Mesodermal cell (in vitro differentiated cells): ENCODE results near the gene ALPP.
"Not testable (repeated sequence)": the region's sequence is repeated elsewhere in the genome, so short reads cannot be mapped to it uniquely, and the experiment has no call there.

Experiments
- H3K27ac ChIP-seq: 2 replicates; pipeline ENCODE4 v1.7.0; 2013; ENCODE audit warnings: mild to moderate bottlenecking, low read depth, low read length, moderate library complexity; ENCODE audit not compliant: severe bottlenecking
- H3K36me3 ChIP-seq: 2 replicates; pipeline ENCODE4 v1.7.1; 2013; ENCODE audit warnings: mild to moderate bottlenecking, low read length, moderate library complexity; ENCODE audit not compliant: control insufficient read depth, insufficient read depth
- H3K4me1 ChIP-seq: one replicate; pipeline ENCODE4 v1.7.1; 2013; ENCODE audit warnings: mild to moderate bottlenecking, low read length; ENCODE audit not compliant: insufficient read depth, control insufficient read depth, poor library complexity, severe bottlenecking
- H3K4me3 ChIP-seq: 2 replicates; pipeline ENCODE4 v1.7.0; 2013; ENCODE audit warnings: low read length, control low read depth, mild to moderate bottlenecking; ENCODE audit not compliant: insufficient read depth, poor library complexity, severe bottlenecking; ENCODE audit errors: extremely low read depth
- H3K9me3 ChIP-seq: 2 replicates; pipeline ENCODE4 v1.7.1; 2013; ENCODE audit warnings: mild to moderate bottlenecking, low read length, moderate library complexity; ENCODE audit not compliant: control insufficient read depth
- WGBS, 2 experiments: methylation state at CpG; one replicate each; pipeline ENCODE4 v1.1.5; 2013; ENCODE audit warnings: missing lambda C conversion rate in 2 of 2; ENCODE audit not compliant: insufficient coverage in 2 of 2; 5-methylcytosine and 5-hydroxymethylcytosine counted together

ALPP gene

GRCh38 chr2:232335206-232335858 is 43.2 kb upstream of the ALPP start:
- H3K36me3 ChIP-seq, H3K27ac ChIP-seq, H3K4me1 ChIP-seq, H3K4me3 ChIP-seq, H3K9me3 ChIP-seq: not testable (repeated sequence)
- 65 to 74% methylated on average over 9 of the region's 15 CpGs for WGBS, 2 experiments

- H3K36me3 ChIP-seq: no peaks in the 10 kb centered on the region
- no peak overlapping the region for H3K4me3 ChIP-seq
- no peaks in the 10 kb centered on the region for H3K9me3 ChIP-seq
- WGBS, 2 experiments: 91 to 94% methylated on average over 3 of the region's 4 CpGs
- H3K27ac ChIP-seq: no peak overlapping the region
- no peaks in the 10 kb centered on the region for H3K4me1 ChIP-seq
Measured at GRCh38 chr2:232335859-232336215, 42.7 kb upstream of the ALPP start.

- 93 to 96% methylated on average over 6 to 13 of the region's 15 CpGs for WGBS, 2 experiments
- Histone ChIP-seq H3K36me3 (no peaks in the 10 kb centered on the region), H3K4me3 (no peak overlapping the region), H3K4me1 (no peaks in the 10 kb centered on the region), H3K27ac (no peak overlapping the region), H3K9me3 (no peaks in the 10 kb centered on the region)
Measured at GRCh38 chr2:232336241-232336736, 42.3 kb upstream of the ALPP start.

GRCh38 chr2:232336981-232337720 is 41.4 kb upstream of the ALPP start:
- no peaks in the 10 kb centered on the region for H3K36me3 ChIP-seq
- no peaks in the 10 kb centered on the region for H3K4me1 ChIP-seq
- H3K9me3 ChIP-seq: no peaks in the 10 kb centered on the region
- WGBS, 2 experiments: 87 to 95% methylated on average over 8 of the region's 18 CpGs
- H3K27ac ChIP-seq: no peak overlapping the region
- H3K4me3 ChIP-seq: no peak overlapping the region

- not testable (repeated sequence) for H3K9me3 ChIP-seq, H3K36me3 ChIP-seq, H3K4me3 ChIP-seq, H3K4me1 ChIP-seq, H3K27ac ChIP-seq
- WGBS, 2 experiments: 90 to 100% methylated on average over 4 to 7 of the region's 16 CpGs
Measured at GRCh38 chr2:232338094-232338758, 40.3 kb upstream of the ALPP start.

GRCh38 chr2:232338759-232339106 is 39.8 kb upstream of the ALPP start:
- Histone ChIP-seq H3K4me1 (no peaks in the 10 kb centered on the region), H3K4me3 (no peak overlapping the region), H3K36me3 (no peaks in the 10 kb centered on the region), H3K27ac (no peak overlapping the region), H3K9me3 (no peaks in the 10 kb centered on the region)
- WGBS, 2 experiments: 93 to 97% methylated on average over 7 of the region's 7 CpGs

- no peak overlapping the region for H3K4me3 ChIP-seq
Measured at GRCh38 chr2:232339121-232340081, 39.1 kb upstream of the ALPP start.

GRCh38 chr2:232340171-232340935 is 38.2 kb upstream of the ALPP start:
- H3K9me3 ChIP-seq: no peaks in the 10 kb centered on the region
- 96 to 98% methylated on average over 10 to 14 of the region's 14 CpGs for WGBS, 2 experiments
- H3K4me3 ChIP-seq: no peak overlapping the region
- no peaks in the 10 kb centered on the region for H3K36me3 ChIP-seq
- H3K27ac ChIP-seq: no peak overlapping the region
- H3K4me1 ChIP-seq: no peaks in the 10 kb centered on the region

More at GRCh38 chr2:232339121-232340081, 39.1 kb upstream of the ALPP start:
- H3K27ac ChIP-seq: no peak overlapping the region
- 81 to 89% methylated on average over 15 to 22 of the region's 23 CpGs for WGBS, 2 experiments
- no peaks in the 10 kb centered on the region for H3K36me3 ChIP-seq
- no peaks in the 10 kb centered on the region for H3K9me3 ChIP-seq
- no peaks in the 10 kb centered on the region for H3K4me1 ChIP-seq

- no peaks in the 10 kb centered on the region for H3K9me3 ChIP-seq
- WGBS, 2 experiments: 87 to 93% methylated on average over 12 to 17 of the region's 17 CpGs
- no peaks in the 10 kb centered on the region for H3K4me1 ChIP-seq
- no peak overlapping the region for H3K4me3 ChIP-seq
- no peaks in the 10 kb centered on the region for H3K36me3 ChIP-seq
- no peak overlapping the region for H3K27ac ChIP-seq
Measured at GRCh38 chr2:232341061-232341738, 37.4 kb upstream of the ALPP start.
